Muscle layer of colon (tissue), 2 donors: Measurements from ENCODE around the gene ZNF132.
A peak's percentile ranks its signal among the peaks of the same experiment; 100 is the strongest.
"Not testable (repeated sequence)": the region's sequence is repeated elsewhere in the genome, so short reads cannot be mapped to it uniquely, and the experiment has no call there.

Experiments
- H3K27ac ChIP-seq: one replicate; pipeline ENCODE4 v1.7.0; 2013; ENCODE audit warnings: low read depth, mild to moderate bottlenecking, low read length, moderate library complexity
- H3K27me3 ChIP-seq, 2 donors: one replicate each; pipeline ENCODE4 v1.7.0; 2013; ENCODE audit warnings: low read length in 2 of 2, mild to moderate bottlenecking in 2 of 2; ENCODE audit not compliant: insufficient read depth in 2 of 2, control insufficient read depth in 1 of 2
- H3K36me3 ChIP-seq: one replicate; pipeline ENCODE4 v1.7.0; 2013; ENCODE audit warnings: mild to moderate bottlenecking, low read length; ENCODE audit not compliant: insufficient read depth
- H3K4me1 ChIP-seq: one replicate; pipeline ENCODE4 v1.7.0; 2013; ENCODE audit warnings: mild to moderate bottlenecking, low read length; ENCODE audit not compliant: insufficient read depth
- H3K4me3 ChIP-seq, 2 donors: one replicate each; pipeline ENCODE4 v1.7.0; 2013; ENCODE audit warnings: low read length in 2 of 2, low read depth in 1 of 2, mild to moderate bottlenecking in 1 of 2, moderate library complexity in 1 of 2
- H3K9ac ChIP-seq: one replicate; pipeline ENCODE4 v1.7.0; 2013; ENCODE audit warnings: low read length
- H3K9me3 ChIP-seq: one replicate; pipeline ENCODE4 v1.7.0; 2013; ENCODE audit warnings: mild to moderate bottlenecking, low read length
- donor health status: abdominal sarcoma.
- donor health status: Adenocarcinoma of cecum.

ZNF132 gene

DNA sequence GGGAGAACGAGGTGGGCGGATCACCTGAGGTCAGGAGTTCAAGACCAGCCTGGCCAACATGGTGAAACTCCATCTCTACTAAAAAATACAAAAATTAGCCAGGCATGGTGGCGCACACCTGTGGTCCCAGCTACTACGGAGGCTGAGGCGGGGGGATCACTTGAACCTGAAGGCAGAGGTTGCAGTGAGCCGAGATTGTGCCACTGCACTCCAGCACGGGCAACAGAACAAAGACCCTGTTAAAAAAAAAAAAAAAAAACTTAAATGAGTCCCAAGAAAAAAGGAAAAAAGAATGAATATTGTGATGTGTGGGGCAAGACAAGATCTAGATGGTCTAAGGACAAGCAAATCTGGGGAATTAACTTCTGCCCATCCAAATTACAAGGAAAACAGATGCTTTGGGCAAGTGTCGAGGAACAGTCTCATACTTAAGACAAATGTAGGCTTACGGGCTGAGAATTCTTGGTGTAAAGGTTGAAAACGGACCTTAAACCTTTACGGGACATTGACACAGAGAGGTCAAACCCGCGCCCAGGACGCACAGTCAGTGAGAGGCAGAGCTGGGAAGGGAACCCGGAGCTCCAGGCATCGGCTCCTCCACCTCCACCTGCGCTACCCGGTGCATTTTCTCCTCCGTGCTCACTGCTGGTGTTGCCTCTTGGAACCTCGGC lies 26.3 kb upstream of the ZNF132 start:
- Histone ChIP-seq H3K4me1 (peaks cover 15% of the 10 kb centered on the region), H3K36me3 (peaks cover 11% of the 10 kb centered on the region), H3K4me3 (peak overlapping the region; percentile 45 to 70), H3K27ac (no peak overlapping the region), H3K9me3 (no peaks in the 10 kb centered on the region), H3K27me3 (no peaks in the 10 kb centered on the region), H3K9ac (no peak overlapping the region)

DNA sequence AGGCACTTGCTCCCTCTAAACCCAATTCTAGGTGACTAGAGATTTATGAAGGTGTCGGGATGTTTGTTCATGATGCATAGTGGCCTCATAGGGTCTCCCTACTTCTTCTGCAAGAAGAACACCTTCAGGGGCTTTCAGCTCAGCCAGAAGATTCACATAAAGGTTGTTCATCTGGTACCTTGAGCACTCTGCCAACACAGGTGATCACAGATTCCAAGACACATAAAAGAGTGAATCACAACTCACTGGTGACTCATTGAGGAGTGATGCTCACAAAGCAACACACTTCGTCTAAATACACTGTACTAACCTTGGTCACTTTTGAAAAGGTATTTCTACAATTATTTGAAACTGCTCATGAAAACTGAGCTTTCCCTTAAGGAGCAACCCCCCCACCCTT lies 20.1 kb upstream of the ZNF132 start:
- Histone ChIP-seq H3K9ac (no peak overlapping the region), H3K4me3 (no peak overlapping the region), H3K27me3 (no peaks in the 10 kb centered on the region), H3K4me1 (no peaks in the 10 kb centered on the region), H3K27ac (no peak overlapping the region), H3K9me3 (no peaks in the 10 kb centered on the region), H3K36me3 (peaks cover 15% of the 10 kb centered on the region)

DNA sequence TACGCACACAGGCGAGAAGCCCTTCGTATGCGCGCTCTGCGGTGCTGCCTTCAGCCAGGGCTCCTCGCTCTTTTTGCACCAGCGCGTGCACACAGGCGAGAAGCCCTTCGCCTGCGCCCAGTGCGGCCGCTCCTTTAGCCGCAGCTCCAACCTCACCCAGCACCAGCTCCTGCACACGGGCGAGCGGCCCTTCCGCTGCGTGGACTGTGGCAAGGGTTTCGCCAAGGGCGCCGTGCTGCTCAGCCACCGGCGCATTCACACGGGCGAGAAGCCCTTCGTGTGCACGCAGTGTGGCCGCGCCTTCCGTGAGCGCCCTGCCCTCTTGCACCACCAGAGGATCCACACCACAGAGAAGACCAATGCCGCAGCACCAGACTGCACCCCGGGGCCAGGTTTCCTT lies 16.2 kb upstream of the ZNF132 start:
- Histone ChIP-seq H3K27ac (no peak overlapping the region), H3K9me3 (no peaks in the 10 kb centered on the region), H3K4me3 (no peak overlapping the region), H3K36me3 (peaks cover 25% of the 10 kb centered on the region), H3K27me3 (no peaks in the 10 kb centered on the region), H3K9ac (no peak overlapping the region), H3K4me1 (peaks cover under 1% of the 10 kb centered on the region)

DNA sequence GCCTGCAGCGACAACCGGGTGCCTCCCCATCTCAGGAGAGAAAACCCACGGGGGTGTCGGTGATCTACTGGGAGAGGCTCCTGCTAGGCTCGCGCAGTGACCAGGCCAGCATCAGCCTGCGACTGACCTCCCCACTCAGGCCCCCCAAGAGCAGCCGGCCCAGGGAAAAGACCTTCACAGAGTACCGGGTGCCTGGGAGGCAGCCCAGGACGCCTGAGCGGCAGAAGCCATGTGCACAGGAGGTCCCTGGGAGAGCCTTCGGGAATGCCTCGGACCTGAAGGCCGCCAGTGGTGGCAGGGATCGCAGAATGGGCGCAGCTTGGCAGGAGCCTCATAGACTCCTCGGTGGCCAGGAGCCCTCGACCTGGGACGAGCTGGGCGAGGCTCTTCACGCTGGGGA lies 15.4 kb upstream of the ZNF132 start:
- H3K4me3 ChIP-seq = no peak overlapping the region
- H3K36me3 ChIP-seq = peaks cover 25% of the 10 kb centered on the region
- no peaks in the 10 kb centered on the region for H3K27me3 ChIP-seq
- H3K9ac ChIP-seq = no peak overlapping the region
- no peak overlapping the region for H3K27ac ChIP-seq
- H3K4me1 ChIP-seq = peaks cover 7% of the 10 kb centered on the region
- no peaks in the 10 kb centered on the region for H3K9me3 ChIP-seq

DNA sequence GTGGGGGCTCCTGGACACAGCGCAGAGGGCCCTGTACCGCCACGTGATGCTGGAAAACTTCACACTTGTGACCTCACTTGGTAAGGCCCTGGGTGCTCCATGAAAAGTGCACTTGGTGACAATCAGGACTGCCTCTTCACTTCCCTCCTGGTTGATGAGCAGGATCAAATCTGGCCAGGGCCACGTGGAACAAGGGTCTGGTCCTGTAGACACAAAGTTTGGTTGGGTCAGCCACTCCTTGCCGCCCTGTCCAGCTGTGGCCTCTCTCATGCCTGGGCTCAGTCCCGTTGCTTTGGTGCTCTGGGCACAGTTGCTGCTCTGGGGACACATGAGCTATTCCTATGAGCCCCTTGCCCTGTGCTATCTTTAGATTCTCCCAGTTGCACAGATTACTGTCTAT lies 13.8 kb upstream of the ZNF132 start:
- H3K9ac ChIP-seq = no peak overlapping the region
- H3K9me3 ChIP-seq = no peaks in the 10 kb centered on the region
- peaks cover 7% of the 10 kb centered on the region for H3K4me1 ChIP-seq
- peaks cover 20% of the 10 kb centered on the region for H3K36me3 ChIP-seq
- no peak overlapping the region for H3K27ac ChIP-seq
- H3K4me3 ChIP-seq = no peak overlapping the region
- no peaks in the 10 kb centered on the region for H3K27me3 ChIP-seq

DNA sequence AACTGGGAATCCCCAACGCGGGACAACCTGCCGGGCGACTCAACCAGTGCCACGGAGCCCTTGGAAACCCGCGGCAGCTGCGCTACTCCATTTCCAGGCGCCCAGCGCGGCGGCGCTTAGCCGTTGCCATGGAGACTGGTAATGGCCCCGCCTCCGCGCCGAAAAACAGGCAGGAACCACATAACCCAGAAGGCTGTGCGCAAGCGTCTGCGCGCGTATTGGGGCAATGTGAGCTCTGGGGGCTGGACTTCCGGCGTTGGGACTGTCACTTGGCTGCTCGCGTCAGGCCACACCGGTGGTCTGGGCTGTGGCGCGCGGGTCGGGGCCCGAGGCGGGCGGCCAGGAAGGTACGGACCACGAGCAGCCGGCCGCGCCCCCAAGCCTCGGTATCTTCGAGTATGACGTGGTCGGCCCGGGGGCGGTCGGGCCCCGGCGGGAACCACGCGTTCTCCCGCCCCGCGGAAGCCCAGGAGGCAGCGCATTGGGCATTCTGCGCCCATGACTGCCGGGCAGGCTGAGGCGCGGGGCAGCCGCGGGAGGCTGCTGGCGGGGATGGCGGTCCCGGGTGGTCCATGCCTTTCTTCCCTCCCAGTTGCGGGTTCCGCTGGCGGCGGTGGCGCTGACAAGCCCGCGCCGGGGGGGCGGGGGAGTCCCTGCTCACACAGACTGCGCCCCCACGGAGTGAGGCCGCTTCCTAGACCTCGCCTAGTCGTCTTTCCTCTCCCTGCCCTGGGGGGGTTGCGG lies 11.6 kb upstream of the ZNF132 start, which contains the start of gene ZNF324B:
TSS of gene ZNF324B (plus strand) at position 265 of the 744 bp plus-strand sequence. CDS start 2,080 bp downstream, outside the sequence.
- Histone ChIP-seq H3K27ac (peak within 1 kb of the TSS; percentile 76), H3K9me3 (no peaks in the 10 kb centered on the region), H3K4me3 (peak within 1 kb of the TSS; percentile 88 to 96), H3K9ac (peak within 1 kb of the TSS; percentile 27), H3K36me3 (peaks cover 15% of the 10 kb centered on the region), H3K4me1 (peaks cover 7% of the 10 kb centered on the region), H3K27me3 (no peaks in the 10 kb centered on the region)

DNA sequence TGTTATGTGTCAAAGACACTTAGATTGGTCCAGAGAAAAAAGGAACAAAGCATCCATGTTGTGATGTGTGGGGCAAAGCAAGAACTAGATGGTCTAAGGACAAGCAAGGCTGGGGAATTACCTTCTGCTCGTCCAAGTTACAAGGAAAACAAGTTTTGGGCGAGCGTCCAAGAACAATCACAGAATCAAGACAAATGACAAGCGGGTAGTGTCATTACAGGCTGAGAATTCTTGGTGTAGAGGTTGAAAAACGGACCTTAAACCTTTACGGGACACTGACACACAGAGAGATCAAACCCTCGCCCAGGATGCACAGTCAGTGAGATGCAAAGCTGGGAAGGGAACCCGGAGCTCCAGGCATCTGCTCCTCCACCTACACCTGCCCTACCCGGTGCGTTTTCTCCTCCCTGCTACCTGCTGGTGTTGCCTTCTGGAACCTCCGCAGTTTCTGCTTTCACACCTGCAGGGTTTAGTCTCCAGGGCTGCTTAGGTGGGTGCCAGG lies 11.0 kb upstream of the ZNF132 start:
- Histone ChIP-seq H3K36me3 (peaks cover 10% of the 10 kb centered on the region), H3K27ac (peak overlapping the region; percentile 76), H3K9ac (no peak overlapping the region), H3K9me3 (no peaks in the 10 kb centered on the region), H3K4me1 (peaks cover 7% of the 10 kb centered on the region), H3K4me3 (peak overlapping the region; percentile 88 to 96), H3K27me3 (no peaks in the 10 kb centered on the region)

DNA sequence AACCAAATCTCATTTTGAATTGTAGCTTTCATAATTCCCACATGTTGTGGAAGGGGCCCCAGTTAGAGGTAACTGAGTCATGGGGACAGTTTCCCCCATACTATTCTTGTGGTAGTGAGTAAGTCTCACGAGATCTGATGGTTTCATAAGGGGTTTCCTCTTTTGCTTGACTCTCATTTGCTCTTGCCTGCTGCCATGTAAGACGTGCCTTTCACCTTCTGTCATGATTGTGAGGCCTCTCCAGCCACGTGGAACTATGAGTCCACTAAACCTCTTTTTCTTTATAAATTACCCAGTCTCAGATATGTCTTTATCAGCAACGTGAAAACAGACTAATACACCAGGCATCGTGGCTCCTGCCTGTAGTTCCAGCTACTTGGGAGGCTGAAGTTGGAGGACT lies 10.0 kb upstream of the ZNF132 start:
- H3K4me1 ChIP-seq, H3K27ac ChIP-seq, H3K9ac ChIP-seq, H3K9me3 ChIP-seq, H3K27me3 ChIP-seq, H3K4me3 ChIP-seq: not testable (repeated sequence)
- H3K36me3 ChIP-seq = peaks cover 10% of the 10 kb centered on the region

DNA sequence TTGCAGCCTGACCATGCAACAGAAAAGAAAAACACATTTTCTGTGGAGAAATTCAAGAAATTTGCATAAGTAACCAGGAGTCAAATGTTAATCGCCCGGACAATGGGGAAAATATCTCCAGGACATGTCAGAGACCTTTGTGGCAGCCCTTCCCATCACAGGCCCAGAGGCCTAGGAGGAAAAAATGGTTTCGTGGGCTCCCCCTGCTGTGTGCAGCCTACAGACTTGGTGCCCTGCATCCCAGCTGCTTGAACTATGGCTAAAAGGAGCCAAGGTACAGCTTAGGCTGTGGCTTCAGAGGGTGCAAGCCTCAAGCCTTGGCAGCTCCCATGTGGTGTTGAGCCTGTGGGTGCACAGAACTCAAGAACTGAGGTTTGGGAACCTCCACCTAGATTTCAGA lies 8.9 kb upstream of the ZNF132 start:
- not testable (repeated sequence) for H3K4me3 ChIP-seq, H3K27me3 ChIP-seq

DNA sequence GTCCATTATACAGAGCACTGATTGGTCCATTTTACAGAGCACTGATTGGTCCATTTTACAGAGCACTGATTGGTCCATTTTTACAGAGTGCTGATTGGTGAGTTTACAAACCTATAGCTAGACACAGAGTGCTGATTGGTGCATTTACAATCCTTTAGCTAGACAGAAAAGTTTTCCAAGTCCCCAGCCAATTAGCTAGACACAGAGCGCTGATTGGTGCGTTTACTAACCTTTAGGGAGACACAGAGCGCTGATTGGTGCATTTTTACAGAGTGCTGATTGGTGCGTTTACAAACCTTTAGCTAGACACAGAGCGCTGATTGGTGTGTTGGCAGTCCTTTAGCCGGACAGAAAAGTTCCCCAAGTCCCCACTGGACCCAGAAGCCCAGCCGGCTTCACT lies 3.0 kb upstream of the ZNF132 start:
- not testable (repeated sequence) for H3K27me3 ChIP-seq, H3K36me3 ChIP-seq, H3K27ac ChIP-seq, H3K4me3 ChIP-seq, H3K9ac ChIP-seq, H3K9me3 ChIP-seq
- H3K4me1 ChIP-seq = peaks cover 15% of the 10 kb centered on the region

More for the DNA sequence above, 8.9 kb upstream of the ZNF132 start:
- H3K4me1 ChIP-seq, H3K9me3 ChIP-seq, H3K36me3 ChIP-seq, H3K27ac ChIP-seq, H3K9ac ChIP-seq: not testable (repeated sequence)

DNA sequence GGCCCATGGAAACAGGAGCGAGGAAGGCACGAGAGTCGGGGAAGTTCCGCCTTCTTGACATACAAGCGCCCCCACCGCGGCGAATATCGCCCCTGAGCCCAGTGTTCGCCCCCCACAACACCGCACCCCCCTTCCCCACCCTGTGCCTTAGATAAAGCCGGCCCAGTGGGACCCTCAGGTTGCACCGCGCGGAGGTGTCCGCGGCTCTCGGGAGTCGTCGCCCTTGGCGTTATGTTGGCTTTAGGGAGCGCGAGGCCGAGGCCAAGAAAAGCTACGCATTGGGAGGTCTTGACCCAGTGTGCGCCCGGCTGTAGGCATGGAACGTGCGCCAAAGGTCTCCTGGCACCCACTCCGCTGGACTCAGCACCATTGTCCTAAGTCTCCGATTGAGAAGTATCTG lies 603 bp upstream of the ZNF132 start:
- Histone ChIP-seq H3K27me3 (no peaks in the 10 kb centered on the region), H3K4me1 (peaks cover 15% of the 10 kb centered on the region), H3K9me3 (peaks cover 25% of the 10 kb centered on the region), H3K4me3 (peak overlapping the region; percentile 59 to 82), H3K36me3 (peaks cover 16% of the 10 kb centered on the region), H3K9ac (no peak overlapping the region), H3K27ac (peak overlapping the region; percentile 63)
